HT1080 (cell line): Measurements from ENCODE around the gene MAP3K5. TPM values are rescaled to one million over a fixed set of nuclear protein-coding genes. Genes with fewer than 3 reads are reported as not detected.
"Not testable (repeated sequence)": the region's sequence is repeated elsewhere in the genome, so short reads cannot be mapped to it uniquely, and the experiment has no call there.

Experiments used
- DNase-seq: peaks from one replicate; pipeline ENCODE4 v3.0.0-alpha.2; 2015; ENCODE audit warnings: low read depth
- total RNA-seq: library from RNA; depleted of rRNA; stranded (reverse); fragments of >200 nt; shearing (Covaris generic); gene quantifications from 2 replicates; pipeline ENCODE4 v1.2.3, GENCODE V29; 2014

MAP3K5 gene
- total RNA-seq, 1 experiment from 2014 or later = 6.4 TPM

GRCh38 chr6:136728033-136728939 is 64.0 kb downstream of the MAP3K5 start:
- no peak for DNase-seq

GRCh38 chr6:136726837-136727557 is 65.3 kb downstream of the MAP3K5 start:
- no peak for DNase-seq

DNA sequence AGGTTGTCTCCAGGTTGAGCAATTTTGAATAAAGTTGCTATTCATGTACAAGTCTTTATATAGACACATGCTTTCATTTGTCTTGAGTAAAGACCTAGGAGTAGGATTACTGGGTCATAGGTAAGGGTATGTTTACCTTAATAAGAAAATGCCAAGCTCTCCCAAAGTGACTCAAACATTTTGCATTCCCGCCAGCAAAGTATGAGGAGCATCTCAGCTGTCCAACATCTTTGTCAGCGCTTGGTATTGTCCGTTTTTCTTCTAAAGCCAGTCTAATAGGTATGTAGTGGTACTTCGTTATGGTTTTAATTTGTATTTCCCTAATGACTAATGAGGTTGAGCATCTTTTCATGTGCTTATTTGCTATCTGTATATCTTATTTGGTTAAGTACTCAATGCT is 67.2 kb downstream of the MAP3K5 start:
- no peak for DNase-seq

- peak; percentile 41 for DNase-seq
Measured at GRCh38 chr6:136723780-136724179, 68.5 kb downstream of the MAP3K5 start.

DNA sequence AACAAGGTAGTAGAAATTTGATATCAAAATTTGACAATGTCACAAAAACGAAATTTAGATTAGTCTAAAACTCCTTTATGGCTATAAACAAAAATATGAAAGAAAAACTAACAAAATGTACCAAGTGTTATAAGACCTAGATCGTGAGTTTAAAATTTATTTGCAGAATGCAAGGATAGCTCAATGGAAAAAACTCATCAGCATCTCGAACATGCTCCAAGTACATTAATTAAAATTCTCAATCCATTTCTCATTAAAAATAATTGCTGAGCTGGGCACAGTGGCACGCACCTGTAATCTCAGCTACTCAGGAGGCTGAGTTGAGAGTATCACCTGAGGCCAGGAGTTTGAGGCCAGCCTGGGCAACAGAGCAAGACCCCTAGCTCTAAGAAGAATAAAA is 70.8 kb downstream of the MAP3K5 start:
- no peak for DNase-seq

DNA sequence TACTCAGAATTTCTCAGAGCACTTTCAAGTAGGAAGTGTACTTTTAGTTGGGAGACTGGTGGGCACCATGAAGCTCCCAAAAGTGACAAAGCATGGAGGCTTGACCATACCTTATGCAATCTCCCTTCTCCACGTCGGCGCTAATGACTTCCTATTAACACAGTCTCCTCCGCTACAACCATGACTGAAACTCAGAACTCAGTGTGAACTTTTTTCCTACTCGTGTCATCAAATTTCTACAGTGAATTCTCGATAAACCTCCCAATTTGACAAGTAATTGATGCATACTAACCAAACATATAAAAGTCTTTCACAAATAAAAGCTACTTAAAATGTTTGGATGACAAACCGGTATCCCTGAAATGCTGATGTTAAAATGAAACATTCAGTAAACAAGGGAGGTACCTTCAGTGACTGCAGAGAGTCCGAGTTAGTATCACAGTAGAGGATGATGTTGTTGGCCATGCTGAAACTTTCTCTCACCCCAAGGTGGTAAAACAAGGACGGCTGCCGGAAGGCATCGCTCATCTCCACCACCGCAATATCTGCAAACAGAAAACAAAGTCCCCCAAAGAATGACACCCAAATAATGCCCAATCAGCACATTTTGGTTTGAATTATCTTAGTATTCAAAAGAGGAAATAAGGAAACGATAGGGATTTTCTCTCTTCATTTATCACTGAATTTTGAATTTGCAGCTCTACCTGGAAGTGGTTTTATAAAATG is 72.1 kb downstream of the MAP3K5 start:
- DNase-seq = no peak

DNA sequence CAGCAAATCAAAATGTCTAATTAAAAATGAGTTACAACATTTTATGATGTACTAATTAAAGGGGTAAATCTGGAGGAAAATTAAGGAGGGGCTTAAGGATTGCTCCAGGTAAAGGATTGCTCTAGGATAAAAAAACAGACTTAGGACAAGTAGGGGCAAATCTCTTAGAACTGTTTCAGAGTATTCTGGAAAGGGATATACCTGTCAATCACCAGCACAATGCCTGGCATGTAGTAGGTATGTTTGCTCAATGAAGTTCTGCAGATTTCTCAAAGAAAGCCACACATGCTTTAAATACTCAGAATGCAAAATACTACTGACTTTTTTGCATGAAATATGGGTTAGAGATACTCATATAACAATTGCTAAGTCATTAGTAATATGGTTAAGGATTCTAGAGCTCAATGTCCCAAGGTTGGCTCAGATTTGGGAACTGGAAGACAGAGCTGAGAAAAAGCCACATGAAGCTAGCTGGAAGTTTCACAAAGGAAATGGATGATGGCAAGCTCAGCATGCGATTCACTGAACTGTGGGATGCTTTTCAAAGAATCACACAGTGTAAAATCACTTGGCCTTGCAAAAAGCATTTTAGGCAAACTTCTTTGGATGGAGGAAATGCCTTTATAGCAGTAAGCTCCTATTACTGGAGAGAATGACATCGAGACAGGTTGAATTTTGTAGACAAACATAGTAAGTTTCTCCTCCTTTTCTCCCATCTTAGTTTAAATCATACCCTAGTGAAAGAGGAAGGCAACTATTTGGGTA is 72.8 kb downstream of the MAP3K5 start:
- DNase-seq = no peak

- DNase-seq = no peak
Measured at GRCh38 chr6:136718476-136718875, 73.8 kb downstream of the MAP3K5 start.

- no peak for DNase-seq
Measured at GRCh38 chr6:136717716-136717990, 74.6 kb downstream of the MAP3K5 start.

GRCh38 chr6:136716917-136717715 is 75.2 kb downstream of the MAP3K5 start:
- no peak for DNase-seq

GRCh38 chr6:136712642-136713041 is 79.6 kb downstream of the MAP3K5 start:
- DNase-seq = not testable (repeated sequence)

DNA sequence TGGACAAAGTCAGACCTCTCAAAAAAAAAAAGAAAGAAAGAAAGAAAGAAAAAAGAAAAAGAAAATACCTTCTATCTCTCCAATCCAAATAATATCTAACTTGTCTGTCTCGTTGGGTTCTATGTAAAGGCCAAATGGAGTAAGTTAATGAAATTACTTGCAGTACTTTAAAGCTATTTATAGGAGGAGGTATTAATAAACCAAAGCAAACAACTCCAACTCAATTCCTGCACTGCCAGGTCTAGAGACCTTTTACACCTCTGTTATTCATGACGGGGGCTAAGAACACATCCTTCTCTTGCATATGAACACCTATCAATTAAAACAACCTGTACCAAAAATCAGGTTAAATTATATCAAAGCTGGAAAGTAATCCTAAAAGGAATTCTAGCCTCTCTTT is 80.6 kb downstream of the MAP3K5 start:
- no peak for DNase-seq

GRCh38 chr6:136710877-136711552 is 81.3 kb downstream of the MAP3K5 start:
- DNase-seq = no peak

DNA sequence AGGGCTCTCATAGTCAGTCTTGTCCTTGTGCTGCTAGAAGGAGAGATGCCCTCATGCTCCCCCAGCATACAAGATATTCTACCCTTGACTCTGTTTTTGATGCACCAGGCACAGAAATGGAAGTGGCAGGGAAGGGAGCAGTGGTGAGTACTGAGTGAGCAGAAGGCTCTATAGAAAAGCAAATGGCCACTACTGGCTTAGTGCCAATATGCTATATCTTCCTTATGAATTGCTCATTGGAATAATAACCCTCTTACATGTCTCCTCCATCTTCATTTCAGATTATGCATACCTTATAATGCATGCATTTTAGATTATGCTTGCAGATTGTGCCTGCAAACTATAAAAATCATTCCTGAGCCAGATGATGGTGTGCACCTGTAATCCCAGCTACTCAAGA is 82.8 kb downstream of the MAP3K5 start:
- no peak for DNase-seq

GRCh38 chr6:136706430-136706829 is 85.8 kb downstream of the MAP3K5 start:
- no peak for DNase-seq

DNA sequence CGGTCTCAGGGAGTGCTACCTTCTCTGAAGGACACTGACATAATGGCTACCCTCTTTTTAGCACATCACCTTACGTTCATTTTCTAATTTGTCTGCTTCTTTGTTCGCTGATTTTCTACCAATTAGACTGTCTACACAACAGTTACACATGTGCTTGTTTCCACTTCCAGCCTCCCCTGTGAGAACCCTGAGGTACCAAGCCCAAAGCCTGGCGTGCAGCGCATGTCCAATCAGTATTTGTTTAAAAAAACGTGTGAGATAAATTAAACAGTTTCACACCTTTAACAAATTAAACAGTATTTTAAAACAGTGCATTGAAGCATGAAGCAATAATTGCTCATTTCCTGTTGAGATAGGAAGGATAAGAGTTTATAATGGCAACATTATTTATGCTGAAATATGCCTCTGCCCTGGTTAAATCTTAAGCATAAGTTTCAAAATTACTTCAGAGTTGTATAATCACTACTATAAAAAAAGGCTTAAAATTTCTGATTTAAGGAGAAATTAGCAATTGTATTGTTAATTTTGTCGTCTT is 88.9 kb downstream of the MAP3K5 start:
- DNase-seq = no peak

DNA sequence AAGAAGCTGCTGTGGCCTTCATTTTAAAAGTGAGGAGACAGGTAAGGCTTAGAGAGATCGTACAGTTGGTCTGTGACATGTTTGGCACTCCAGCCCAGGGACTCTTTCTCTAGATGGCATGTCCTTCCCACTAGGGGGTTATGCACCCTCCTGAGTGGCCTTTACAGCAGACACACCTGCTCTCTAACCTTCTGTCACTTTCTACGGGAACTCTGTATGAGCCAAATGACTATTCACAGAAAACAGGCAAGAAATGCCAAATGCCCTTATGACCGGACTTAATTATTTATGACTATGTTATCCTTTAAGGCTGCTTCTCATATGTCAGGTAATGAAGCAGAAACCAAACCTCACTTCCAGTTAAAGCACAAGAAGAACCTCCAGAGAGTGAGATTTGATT is 91.2 kb downstream of the MAP3K5 start:
- DNase-seq = no peak

GRCh38 chr6:136699358-136699757 is 92.9 kb downstream of the MAP3K5 start:
- DNase-seq = no peak

GRCh38 chr6:136696783-136697364 is 95.4 kb downstream of the MAP3K5 start:
- no peak for DNase-seq
